ENCODE results near the gene TSGA10IP. TPM values are rescaled to one million over a fixed set of nuclear protein-coding genes. Genes with fewer than 3 reads are reported as not detected.

Gene TSGA10IP
- total and polyA plus RNA-seq, 7 donors: 0.49 TPM; not detected in 6

- no peaks in the 10 kb centered on the region for H3K9me3 ChIP-seq
- H3K36me3 ChIP-seq: no peaks in the 10 kb centered on the region
- peaks cover 0 to 15% (median 8%) of the 10 kb centered on the region in 3 donors for H3K27me3 ChIP-seq
- 22 to 25% methylated on average over 5 of the region's 5 CpGs for WGBS, 2 donors
- DNase-seq: no peak
- H3K4me1 ChIP-seq: peaks cover 0 to 21% (median 16%) of the 10 kb centered on the region in 4 donors
- H3K4me3 ChIP-seq: no peak overlapping the region
- TF ChIP-seq POLR2A (IDR thresholded peaks at IDR 0.05) (no peak), CTCF (IDR thresholded peaks at IDR 0.05) (no peak), POLR2AphosphoS5 (IDR thresholded peaks at IDR 0.05) (no peak), EP300 (IDR thresholded peaks at IDR 0.05) (no peak)
- no peak overlapping the region for H3K27ac ChIP-seq
- intact Hi-C loops (cut with DNase I): no loop called here
Observed at GRCh38 chr11:65903068-65903481, 42.2 kb upstream of the TSGA10IP start.

GRCh38 chr11:65903715-65904114 lies 41.6 kb upstream of the TSGA10IP start:
- intact Hi-C loops (cut with DNase I): no loop called here
- Histone ChIP-seq H3K9me3 (no peaks in the 10 kb centered on the region), H3K36me3 (no peaks in the 10 kb centered on the region), H3K27me3 (peaks cover 0 to 15% (median 8%) of the 10 kb centered on the region in 3 donors), H3K4me3 (no peak overlapping the region), H3K27ac (no peak overlapping the region), H3K4me1 (peaks cover 0 to 20% (median 16%) of the 10 kb centered on the region in 4 donors)
- DNase-seq: no peak
- WGBS, 2 donors: 27 to 77% methylated on average over 8 of the region's 8 CpGs
- TF ChIP-seq POLR2A (IDR thresholded peaks at IDR 0.05) (no peak), POLR2AphosphoS5 (IDR thresholded peaks at IDR 0.05) (no peak), EP300 (IDR thresholded peaks at IDR 0.05) (no peak), CTCF (IDR thresholded peaks at IDR 0.05) (no peak)

- no peak for TF ChIP-seq CTCF (IDR thresholded peaks at IDR 0.05)
- TF ChIP-seq POLR2AphosphoS5 (IDR thresholded peaks at IDR 0.05): no peak
- no peak for TF ChIP-seq POLR2A (IDR thresholded peaks at IDR 0.05)
- no peak for TF ChIP-seq EP300 (IDR thresholded peaks at IDR 0.05)
- peaks cover 0 to 5% (median 4%) of the 10 kb centered on the region in 4 donors for H3K4me1 ChIP-seq
- DNase-seq: no peak
- no peaks in the 10 kb centered on the region for H3K27me3 ChIP-seq
- H3K4me3 ChIP-seq: no peak overlapping the region
- 84 to 89% methylated on average over 5 of the region's 5 CpGs for WGBS, 2 donors
- no peaks in the 10 kb centered on the region for H3K36me3 ChIP-seq
- intact Hi-C loops (cut with DNase I): no loop called here
- H3K9me3 ChIP-seq: no peaks in the 10 kb centered on the region
- H3K27ac ChIP-seq: no peak overlapping the region
Observed at GRCh38 chr11:65906602-65907001, 38.7 kb upstream of the TSGA10IP start.

GRCh38 chr11:65907878-65908277 lies 37.4 kb upstream of the TSGA10IP start:
- Histone ChIP-seq H3K9me3 (no peaks in the 10 kb centered on the region), H3K27ac (no peak overlapping the region), H3K4me1 (peaks cover 0 to 12% (median 11%) of the 10 kb centered on the region in 4 donors), H3K36me3 (no peaks in the 10 kb centered on the region), H3K27me3 (no peaks in the 10 kb centered on the region), H3K4me3 (no peak overlapping the region)
- no peak for DNase-seq
- TF ChIP-seq CTCF (IDR thresholded peaks at IDR 0.05): no peak
- TF ChIP-seq EP300 (IDR thresholded peaks at IDR 0.05): no peak
- TF ChIP-seq POLR2A (IDR thresholded peaks at IDR 0.05): no peak
- TF ChIP-seq POLR2AphosphoS5 (IDR thresholded peaks at IDR 0.05): no peak
- 64 to 80% methylated on average over 6 of the region's 6 CpGs for WGBS, 2 donors
- intact Hi-C loops (cut with DNase I): no loop called here

All from sigmoid colon (tissue), 7 donors.